OCI-LY3 (cell line): Measurements from ENCODE around the gene IMPG2.

ENCODE experiments used
- CTCF ChIP-seq: fragments of 200-600, 300-600 bp; sonication (generic); IDR thresholded peaks from 2 replicates; pipeline ENCODE4 v1.5.1; 2014; ENCODE audit warnings: antibody characterized with exemption, low read length, low read depth
- EZH2phosphoT487 ChIP-seq: fragments of 200-600 bp; shearing (Covaris generic); IDR thresholded peaks from 2 replicates; pipeline ENCODE4 v1.6.1; 2018; ENCODE audit warnings: antibody characterized with exemption, mixed run types, low read depth

GRCh38 chr3:101251441-101251840 lies 68.9 kb downstream of the IMPG2 start:
- TF ChIP-seq CTCF (no peak), EZH2phosphoT487 (no peak)
